Endodermal cell (in vitro differentiated cells): Measurements from ENCODE around the gene ROR1. TPM values are rescaled to one million over a fixed set of nuclear protein-coding genes. Genes with fewer than 3 reads are reported as not detected.
A peak's percentile ranks its signal among the peaks of the same experiment; 100 is the strongest.

Source experiments
- DNase-seq: peaks from one replicate; pipeline ENCODE4 v3.0.0-alpha.2; 2017
- H3K27ac ChIP-seq: 2 replicates; pipeline ENCODE4 v1.5.1; 2013; ENCODE audit warnings: mild to moderate bottlenecking, low read depth, low read length, moderate library complexity
- H3K27me3 ChIP-seq: 2 replicates; pipeline ENCODE4 v1.6.1; 2013; ENCODE audit warnings: mild to moderate bottlenecking, low read length, moderate library complexity; ENCODE audit not compliant: insufficient read depth, control insufficient read depth, poor library complexity, severe bottlenecking
- H3K36me3 ChIP-seq: 2 replicates; pipeline ENCODE4 v1.7.0; 2013; ENCODE audit warnings: mild to moderate bottlenecking, low read length, moderate library complexity; ENCODE audit not compliant: control insufficient read depth, insufficient read depth
- H3K4me1 ChIP-seq: one replicate; pipeline ENCODE4 v1.7.0; 2013; ENCODE audit warnings: low read length; ENCODE audit not compliant: control insufficient read depth, insufficient read depth
- H3K4me3 ChIP-seq: 2 replicates; pipeline ENCODE4 v1.5.1; 2013; ENCODE audit warnings: mild to moderate bottlenecking, low read length, moderate library complexity
- H3K9ac ChIP-seq: 2 replicates; pipeline ENCODE4 v1.6.1; 2013; ENCODE audit warnings: mild to moderate bottlenecking, low read length, moderate library complexity; ENCODE audit not compliant: poor library complexity, severe bottlenecking; ENCODE audit errors: extremely low read depth
- H3K9me3 ChIP-seq: 2 replicates; pipeline ENCODE4 v1.6.1; 2013; ENCODE audit warnings: mild to moderate bottlenecking, low read length, moderate library complexity; ENCODE audit not compliant: control insufficient read depth
- H3K27ac Mint-ChIP-seq: 2 replicates; pipeline ENCODE4 v1.8.0; 2020; ENCODE audit warnings: mixed read lengths
- H3K27me3 Mint-ChIP-seq: 2 replicates; pipeline ENCODE4 v1.8.0; 2021; ENCODE audit warnings: mild to moderate bottlenecking, mixed read lengths; ENCODE audit not compliant: insufficient read depth
- H3K36me3 Mint-ChIP-seq: 2 replicates; pipeline ENCODE4 v1.8.0; 2020; ENCODE audit warnings: low read depth, mixed read lengths
- H3K4me1 Mint-ChIP-seq: 2 replicates; pipeline ENCODE4 v1.8.0; 2020; ENCODE audit warnings: mixed read lengths
- H3K4me3 Mint-ChIP-seq: 2 replicates; pipeline ENCODE4 v1.8.0; 2020; ENCODE audit warnings: mild to moderate bottlenecking, moderate library complexity, mixed read lengths
- H3K9me3 Mint-ChIP-seq: 2 replicates; pipeline ENCODE4 v1.8.0; 2020; ENCODE audit warnings: mild to moderate bottlenecking, mixed read lengths
- CTCF ChIP-seq: fragments of 200-600 bp; sonication (generic); conservative IDR thresholded peaks from 2 replicates; pipeline ENCODE4 v1.5.0; 2021; ENCODE audit warnings: antibody characterized with exemption, mild to moderate bottlenecking
- WGBS, 2 experiments: methylation state at CpG; one replicate each; pipeline versions ENCODE4 v1.1.5 to v1.1.7; 2013; ENCODE audit warnings: missing lambda C conversion rate in 2 of 2, mixed read lengths in 1 of 2; ENCODE audit not compliant: insufficient coverage in 1 of 2, insufficient read length in 1 of 2; 5-methylcytosine and 5-hydroxymethylcytosine counted together
- total RNA-seq, 2 donors: library from RNA; stranded (reverse); fragmentation: NEBNext Ultra II Directional in 1 of 2; extraction: Animal tissue kit (Norgen Biotek cat#: 25700) in 1 of 2; gene quantifications; 2 replicates in 1 of 2; 3 replicates in 1 of 2; pipeline ENCODE4 v1.2.1, GENCODE V29; 2021

Gene ROR1
- total RNA-seq, 2 donors from 2014 or later, result 77.4 to 77.9 TPM

DNA sequence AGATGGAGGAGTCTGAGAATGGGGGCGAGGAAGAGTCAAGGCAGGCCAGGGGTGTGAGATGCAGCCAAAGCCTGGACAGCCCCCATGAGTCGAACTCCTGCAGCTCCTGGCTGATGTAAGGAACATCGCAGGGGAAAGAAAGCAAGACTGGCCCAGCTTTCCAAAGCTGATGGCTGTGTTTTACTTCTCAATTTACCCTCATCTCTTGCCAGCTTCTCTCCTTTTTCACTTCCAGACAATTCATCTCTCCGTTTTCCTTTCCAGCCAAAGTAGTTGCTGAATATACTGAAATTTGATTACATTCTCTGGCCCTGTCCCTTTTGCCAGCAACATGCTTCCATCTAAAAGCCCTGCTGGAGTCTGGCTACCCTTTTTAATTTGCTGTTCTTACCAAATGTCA is 389.6 kb downstream of the ROR1 start:
- peaks cover 19% of the 10 kb centered on the region for H3K4me1 ChIP-seq
- Mint-ChIP-seq H3K4me1 (peaks cover 26% of the 10 kb centered on the region), H3K36me3 (peaks cover 68% of the 10 kb centered on the region), H3K4me3 (no peak overlapping the region), H3K9me3 (peaks cover under 1% of the 10 kb centered on the region), H3K27ac (no peak overlapping the region), H3K27me3 (no peaks in the 10 kb centered on the region)
- DNase-seq, result no peak
- no peak overlapping the region for H3K4me3 ChIP-seq
- H3K9me3 ChIP-seq, result peaks cover 14% of the 10 kb centered on the region
- H3K27me3 ChIP-seq, result no peaks in the 10 kb centered on the region
- 88 to 90% methylated on average over 4 of the region's 4 CpGs for WGBS, 2 experiments
- H3K36me3 ChIP-seq, result peaks cover 45% of the 10 kb centered on the region
- no peak for TF ChIP-seq CTCF
- no peak overlapping the region for H3K9ac ChIP-seq
- H3K27ac ChIP-seq, result no peak overlapping the region

- DNase-seq, result peak; percentile 60
These were observed 390.2 kb downstream of the ROR1 start for GRCh38 chr1:64163970-64164369.

GRCh38 chr1:64166629-64167028 is 392.8 kb downstream of the ROR1 start:
- no peak for TF ChIP-seq CTCF
- Mint-ChIP-seq H3K4me3 (no peak overlapping the region), H3K36me3 (peaks cover 80% of the 10 kb centered on the region), H3K27me3 (no peaks in the 10 kb centered on the region), H3K4me1 (peaks cover 25% of the 10 kb centered on the region), H3K9me3 (peaks cover 28% of the 10 kb centered on the region), H3K27ac (no peak overlapping the region)
- Histone ChIP-seq H3K4me3 (no peak overlapping the region), H3K4me1 (peaks cover 12% of the 10 kb centered on the region), H3K9ac (no peak overlapping the region), H3K27ac (no peak overlapping the region), H3K27me3 (no peaks in the 10 kb centered on the region), H3K36me3 (peaks cover 37% of the 10 kb centered on the region), H3K9me3 (peaks cover 33% of the 10 kb centered on the region)
- WGBS, 2 experiments, result 91 to 100% methylated on average over 1 to 3 of the region's 3 CpGs
- DNase-seq, result no peak

More at GRCh38 chr1:64163970-64164369, 390.2 kb downstream of the ROR1 start:
- peaks cover 26% of the 10 kb centered on the region for H3K4me1 Mint-ChIP-seq
- H3K4me3 ChIP-seq, result no peak overlapping the region
- peak; percentile 74 for TF ChIP-seq CTCF
- no peak overlapping the region for H3K27ac Mint-ChIP-seq
- H3K9ac ChIP-seq, result no peak overlapping the region
- H3K9me3 Mint-ChIP-seq, result peaks cover 6% of the 10 kb centered on the region
- peaks cover 19% of the 10 kb centered on the region for H3K4me1 ChIP-seq
- H3K36me3 ChIP-seq, result peaks cover 45% of the 10 kb centered on the region
- no peaks in the 10 kb centered on the region for H3K27me3 ChIP-seq
- peaks cover 19% of the 10 kb centered on the region for H3K9me3 ChIP-seq
- no peak overlapping the region for H3K4me3 Mint-ChIP-seq
- H3K27me3 Mint-ChIP-seq, result no peaks in the 10 kb centered on the region
- no peak overlapping the region for H3K27ac ChIP-seq
- WGBS, 2 experiments, result 63 to 91% methylated on average over 1 of the region's 1 CpG
- peaks cover 68% of the 10 kb centered on the region for H3K36me3 Mint-ChIP-seq
